Lower leg skin (tissue), 3 donors: ENCODE results near the gene FBXL14.

Source experiments
- CTCF ChIP-seq, 3 donors: fragments of 450-650 bp; IDR thresholded peaks; one replicate each; pipeline ENCODE4 v1.5.1; 2016; ENCODE audit warnings: antibody characterized with exemption in 3 of 3, mild to moderate bottlenecking in 3 of 3, moderate library complexity in 2 of 3
- POLR2A ChIP-seq, 2 donors: fragments of 450-650 bp; IDR thresholded peaks; one replicate each; pipeline ENCODE4 v1.6.1; 2016 to 2017; ENCODE audit warnings: antibody characterized with exemption in 2 of 2, mild to moderate bottlenecking in 1 of 2, moderate library complexity in 1 of 2

GRCh38 chr12:1613860-1614259 is 19.5 kb upstream of the FBXL14 start:
- TF ChIP-seq CTCF (IDR thresholded peaks at IDR 0.05) (no peak), POLR2A (IDR thresholded peaks at IDR 0.05) (no peak)
